Erythroblast (primary cell): ENCODE data around the gene PSKH1.

Experiments used
- GATA1 ChIP-seq: IDR thresholded peaks from 2 replicates; pipeline ENCODE4 v1.6.1; 2011; ENCODE audit warnings: low read depth, mild to moderate bottlenecking, control low read depth, low read length, moderate library complexity
- POLR2A ChIP-seq: IDR thresholded peaks from 2 replicates; pipeline ENCODE4 v1.6.1; 2011; ENCODE audit warnings: mild to moderate bottlenecking, low read length

GRCh38 chr16:67901734-67902133 lies 8.7 kb downstream of the PSKH1 start:
- TF ChIP-seq POLR2A (no peak), GATA1 (no peak)
